H1 (cell line): ENCODE data around the gene GPR45. TPM values are rescaled to one million over a fixed set of nuclear protein-coding genes. Genes with fewer than 3 reads are reported as not detected.

Experiments used
- CTCF ChIA-PET: fragments of 300-600 bp; sonication (Branson Sonifier 250); formaldehyde crosslinking; loops from one replicate; lab custom pipeline; 2021; ENCODE audit not compliant: partially characterized antibody; lab: Charles Lee
- POLR2A ChIA-PET: fragments of 300-600 bp; sonication (Branson Sonifier 250); formaldehyde crosslinking; loops from one replicate; lab custom pipeline; 2021; ENCODE audit warnings: inconsistent platforms; ENCODE audit not compliant: partially characterized antibody; lab: Charles Lee
- DNase-seq, 2 experiments: peaks; one replicate each; pipeline versions ENCODE4 v3.0.0 to v3.0.0-alpha.2; 2010 to 2022; ENCODE audit warnings: low spot score in 2 of 2, low read depth in 1 of 2, mixed read lengths in 1 of 2
- FAIRE-seq: peaks from 2 replicates; lab custom pipeline; 2011; peaks lifted over from hg19 to GRCh38; lab: Jason Lieb, UNC
- H2AFZ ChIP-seq: 2 replicates; pipeline ENCODE4 v1.8.1; 2012; ENCODE audit warnings: low read length, inconsistent platforms
- H2AK5ac ChIP-seq: 2 replicates; pipeline ENCODE4 v1.6.1; 2013; ENCODE audit warnings: low read depth, low read length
- H2BK120ac ChIP-seq: replicated peaks from 2 replicates; pipeline ENCODE3; 2013; ENCODE audit warnings: low read depth, low read length, inconsistent platforms
- H2BK12ac ChIP-seq: 2 replicates; pipeline ENCODE4 v1.6.1; 2013; ENCODE audit warnings: low read depth, low read length
- H2BK15ac ChIP-seq: 2 replicates; pipeline ENCODE4 v1.6.1; 2013; ENCODE audit warnings: low read length
- H2BK20ac ChIP-seq: 2 replicates; pipeline ENCODE4 v1.6.1; 2013; ENCODE audit warnings: low read length
- H2BK5ac ChIP-seq: 2 replicates; pipeline ENCODE4 v1.6.1; 2013; ENCODE audit warnings: low read depth, low read length
- H3K14ac ChIP-seq: 2 replicates; pipeline ENCODE4 v1.6.1; 2013; ENCODE audit warnings: inconsistent platforms; ENCODE audit not compliant: insufficient read length
- H3K18ac ChIP-seq: 2 replicates; pipeline ENCODE4 v1.6.1; 2013; ENCODE audit warnings: low read length; ENCODE audit errors: extremely low read depth
- H3K23ac ChIP-seq: 2 replicates; pipeline ENCODE4 v1.6.1; 2013; ENCODE audit warnings: inconsistent platforms; ENCODE audit not compliant: insufficient read length
- H3K23me2 ChIP-seq: 2 replicates; pipeline ENCODE4 v1.6.1; 2013; ENCODE audit warnings: low read depth, low read length
- H3K27ac ChIP-seq: 2 replicates; pipeline ENCODE4 v1.6.1; 2011; ENCODE audit warnings: low read depth, low read length, inconsistent platforms
- H3K27me3 ChIP-seq, 4 experiments: replicated peaks in 1 of 4; 1 replicate in 1 of 4; 2 replicates in 3 of 4; pipeline versions ENCODE4 v1.6.1 to v1.8.1; 2011 to 2013; ENCODE audit warnings: low read length in 3 of 4, mild to moderate bottlenecking in 3 of 4, inconsistent platforms in 2 of 4, mixed read lengths in 2 of 4, moderate library complexity in 1 of 4; ENCODE audit not compliant: control insufficient read depth in 3 of 4, insufficient read depth in 3 of 4; ENCODE audit errors: extremely low read depth in 1 of 4
- H3K36me3 ChIP-seq, 4 experiments: 2 replicates each; pipeline versions ENCODE4 v1.6.1 to v1.8.1; 2011 to 2013; ENCODE audit warnings: mild to moderate bottlenecking in 4 of 4, low read length in 3 of 4, moderate library complexity in 2 of 4, control low read depth in 1 of 4, inconsistent platforms in 1 of 4; ENCODE audit not compliant: insufficient read depth in 4 of 4, control insufficient read depth in 2 of 4
- H3K4ac ChIP-seq: replicated peaks from 2 replicates; pipeline ENCODE3; 2013; ENCODE audit warnings: low read length, low read depth, mixed read lengths, inconsistent platforms; ENCODE audit not compliant: insufficient read length
- H3K4me1 ChIP-seq, 4 experiments: replicated peaks in 1 of 4; 1 replicate in 1 of 4; 2 replicates in 3 of 4; pipeline versions ENCODE4 v1.6.1 to v1.8.1; 2011 to 2013; ENCODE audit warnings: low read length in 3 of 4, inconsistent platforms in 2 of 4, mixed read lengths in 1 of 4; ENCODE audit not compliant: insufficient read depth in 4 of 4, control insufficient read depth in 3 of 4
- H3K4me2 ChIP-seq, 2 experiments: 2 replicates each; pipeline versions ENCODE4 v1.6.1 to v1.8.1; 2011 to 2013; ENCODE audit warnings: low read depth in 2 of 2, low read length in 2 of 2, control low read depth in 1 of 2, inconsistent platforms in 1 of 2, mild to moderate bottlenecking in 1 of 2; ENCODE audit not compliant: insufficient read depth in 1 of 2
- H3K4me3 ChIP-seq, 4 experiments: fragments of 200-600, 300-600 bp in 1 of 4; sonication (generic), shearing (Covaris generic), sonication (Bioruptor Twin) in 1 of 4; 2 replicates each; pipeline versions ENCODE4 v1.5.1 to v1.8.1; 2011 to 2016; ENCODE audit warnings: low read length in 4 of 4, low read depth in 3 of 4, control low read depth in 2 of 4, inconsistent platforms in 2 of 4, mild to moderate bottlenecking in 2 of 4, mixed read lengths in 1 of 4, moderate library complexity in 1 of 4; ENCODE audit not compliant: insufficient read depth in 2 of 4; ENCODE audit errors: extremely low read depth in 1 of 4
- H3K56ac ChIP-seq: replicated peaks from 2 replicates; pipeline ENCODE3; 2013; ENCODE audit warnings: low read depth, mild to moderate bottlenecking, mixed read lengths, low read length, inconsistent platforms; ENCODE audit not compliant: insufficient read length
- H3K79me1 ChIP-seq: 2 replicates; pipeline ENCODE4 v1.6.1; 2013; ENCODE audit warnings: low read depth, low read length, control low read depth
- H3K79me2 ChIP-seq, 2 experiments: 2 replicates each; pipeline versions ENCODE4 v1.6.1 to v1.8.1; 2012 to 2013; ENCODE audit warnings: low read length in 2 of 2, mild to moderate bottlenecking in 2 of 2, inconsistent platforms in 1 of 2; ENCODE audit not compliant: insufficient read depth in 2 of 2, control insufficient read depth in 1 of 2
- H3K9ac ChIP-seq, 4 experiments: replicated peaks in 1 of 4; 1 replicate in 1 of 4; 2 replicates in 3 of 4; pipeline versions ENCODE4 v1.6.1 to v1.8.1; 2011 to 2013; ENCODE audit warnings: low read depth in 3 of 4, low read length in 3 of 4, control low read depth in 2 of 4, mild to moderate bottlenecking in 2 of 4, moderate library complexity in 2 of 4, inconsistent platforms in 1 of 4; ENCODE audit errors: extremely low read depth in 1 of 4
- H3K9me3 ChIP-seq, 2 experiments: 2 replicates each; pipeline versions ENCODE4 v1.6.1 to v1.8.1; 2012 to 2013; ENCODE audit warnings: mild to moderate bottlenecking in 2 of 2, moderate library complexity in 2 of 2, control low read depth in 1 of 2, inconsistent platforms in 1 of 2, low read depth in 1 of 2, low read length in 1 of 2, mixed read lengths in 1 of 2; ENCODE audit not compliant: insufficient read depth in 2 of 2
- H4K20me1 ChIP-seq, 2 experiments: replicated peaks in 1 of 2; 2 replicates each; pipeline versions ENCODE3 to v1.8.1; 2011 to 2013; ENCODE audit warnings: inconsistent platforms in 2 of 2, low read length in 2 of 2, mild to moderate bottlenecking in 1 of 2; ENCODE audit not compliant: insufficient read depth in 2 of 2, control insufficient read depth in 1 of 2
- H4K5ac ChIP-seq: 2 replicates; pipeline ENCODE4 v1.6.1; 2013; ENCODE audit warnings: low read length, low read depth, mixed read lengths, inconsistent platforms; ENCODE audit not compliant: insufficient read length
- H4K8ac ChIP-seq: 2 replicates; pipeline ENCODE4 v1.8.0; 2013; ENCODE audit warnings: mild to moderate bottlenecking, moderate library complexity, low read length, inconsistent platforms; ENCODE audit not compliant: insufficient read depth; ENCODE audit errors: extremely low read depth
- H4K91ac ChIP-seq: replicated peaks from 2 replicates; pipeline ENCODE3; 2013; ENCODE audit warnings: low read length, mixed read lengths, inconsistent platforms; ENCODE audit not compliant: insufficient read length
- ATF2 ChIP-seq: IDR thresholded peaks from 2 replicates; pipeline ENCODE4 v1.6.1; 2012; ENCODE audit warnings: low read length, inconsistent platforms
- CHD1 ChIP-seq: IDR thresholded peaks from 2 replicates; pipeline ENCODE4 v1.6.1; 2012; ENCODE audit warnings: low read depth, low read length, improper control_type of control experiment
- CTBP2 ChIP-seq: IDR thresholded peaks from 2 replicates; pipeline ENCODE4 v1.7.0; 2011; ENCODE audit warnings: borderline replicate concordance, mild to moderate bottlenecking, moderate library complexity, mixed read lengths, low read length; ENCODE audit not compliant: insufficient read depth, insufficient read length
- CTCF ChIP-seq, 3 experiments: IDR thresholded peaks; 1 replicate in 2 of 3; 2 replicates in 1 of 3; pipeline versions ENCODE4 v1.5.1 to v1.6.1; 2011; ENCODE audit warnings: low read length in 3 of 3, mild to moderate bottlenecking in 3 of 3, inconsistent platforms in 2 of 3, low read depth in 1 of 3, moderate library complexity in 1 of 3; ENCODE audit not compliant: insufficient read depth in 1 of 3; ENCODE audit errors: control extremely low read depth in 1 of 3
- EP300 ChIP-seq, 2 experiments: IDR thresholded peaks; 1 replicate in 1 of 2; 2 replicates in 1 of 2; pipeline ENCODE4 v1.6.1; 2011 to 2012; ENCODE audit warnings: low read depth in 2 of 2, low read length in 2 of 2, mild to moderate bottlenecking in 2 of 2, borderline replicate concordance in 1 of 2, inconsistent platforms in 1 of 2, moderate library complexity in 1 of 2
- MAX ChIP-seq: IDR thresholded peaks from 2 replicates; pipeline ENCODE4 v1.6.1; 2012; ENCODE audit warnings: inconsistent platforms
- RBBP5 ChIP-seq: IDR thresholded peaks from 2 replicates; pipeline ENCODE4 v1.7.1; 2012; ENCODE audit warnings: low read depth, mild to moderate bottlenecking, inconsistent platforms, low read length, moderate library complexity, borderline replicate concordance
- SP1 ChIP-seq: IDR thresholded peaks from 2 replicates; pipeline ENCODE4 v1.6.1; 2011; ENCODE audit warnings: low read depth, low read length
- WGBS, 2 experiments: shearing (Covaris generic) in 1 of 2; methylation state at CpG; one replicate each; pipeline versions ENCODE4 v1.1.6 to v1.1.7; 2013 to 2015; ENCODE audit warnings: low lambda C conversion rate in 2 of 2, mixed read lengths in 2 of 2, inconsistent platforms in 1 of 2, low coverage in 1 of 2, missing lambda C conversion rate in 1 of 2; ENCODE audit not compliant: insufficient replicate concordance in 2 of 2, insufficient coverage in 1 of 2, insufficient read length in 1 of 2; ENCODE audit errors: extremely low coverage in 1 of 2, missing lambda C conversion rate in 1 of 2; 5-methylcytosine and 5-hydroxymethylcytosine counted together
- polyA plus RNA-seq, 7 experiments: library from polyadenylated mRNA; depleted of rRNA in 3 of 7; stranded (reverse) in 5 of 7; unstranded in 2 of 7; fragments of >200 nt in 5 of 7; fragments of 200-250 nt in 2 of 7; gene quantifications; 1 replicate in 5 of 7; 2 replicates in 1 of 7; 4 replicates in 1 of 7; pipeline versions ENCODE4 v1.2.1 to v1.2.3, GENCODE V29; 2011 to 2013; ENCODE audit warnings: missing spikeins in 2 of 7, mixed read lengths in 2 of 7
- total RNA-seq: library from RNA; stranded (reverse); fragmentation: NEBNext Ultra II Directional; extraction: Animal tissue kit (Norgen Biotek cat#: 25700); gene quantifications from 2 replicates; pipeline ENCODE4 v1.2.1, GENCODE V29; 2021

Gene GPR45
- total and polyA plus RNA-seq, 2 of the 8 experiments (the other 6 are each of a cell fraction or from before 2014, with no cell fraction given) = 0.21 TPM; not detected in 1

GRCh38 chr2:105269426-105269825 lies 27.9 kb downstream of the GPR45 start:
- no peak overlapping the region for H3K56ac ChIP-seq
- H3K9me3 ChIP-seq = no peaks in the 10 kb centered on the region
- POLR2A ChIA-PET = interaction anchor here (1.2 kb wide), 1 partner anchor 232 kb away, joined by 3 read pairs; the partner anchor contains the start of gene MRPS9
- no peak overlapping the region for H3K4ac ChIP-seq
- 95% methylated on average over 15 of the region's 21 CpGs; no CpG with 5 or more reads in 1 of the 2 experiments for WGBS, 2 experiments
- H3K18ac ChIP-seq = no peak overlapping the region
- H2BK120ac ChIP-seq = no peak overlapping the region
- H2BK12ac ChIP-seq = no peak overlapping the region
- H3K27me3 ChIP-seq = no peaks in the 10 kb centered on the region
- no peak overlapping the region for H2BK15ac ChIP-seq
- no peak overlapping the region for H3K4me3 ChIP-seq
- H4K91ac ChIP-seq = no peak overlapping the region
- no peak overlapping the region for H2BK5ac ChIP-seq
- H4K20me1 ChIP-seq = peaks cover 2 to 5% of the 10 kb centered on the region in 2 experiments
- no peaks in the 10 kb centered on the region for H3K23me2 ChIP-seq
- no peaks in the 10 kb centered on the region for H3K79me2 ChIP-seq
- H2AK5ac ChIP-seq = no peak overlapping the region
- CTCF ChIA-PET = interaction anchor here (0.6 to 2.1 kb wide), 7 partner anchors 25 to 620 kb away, joined by 3 to 9 read pairs (median 4); no protein-coding TSS in a partner anchor
- 0 out of 2 replicates have a peak, but pooled peaks cover 2% of the 10 kb centered on the region for H3K79me1 ChIP-seq
- FAIRE-seq (no peak), DNase-seq (no peak)
- H2AFZ ChIP-seq = no peak overlapping the region
- no peak overlapping the region for H4K8ac ChIP-seq
- H4K5ac ChIP-seq = no peak overlapping the region
- H3K9ac ChIP-seq = no peak overlapping the region
- no peak overlapping the region for H3K14ac ChIP-seq
- H3K4me2 ChIP-seq = no peak overlapping the region
- no peak overlapping the region for H3K27ac ChIP-seq
- H2BK20ac ChIP-seq = no peak overlapping the region
- H3K36me3 ChIP-seq = peaks cover 8 to 35% (median 28%) of the 10 kb centered on the region in 4 experiments; a peak in 7 of 8 replicates
- H3K23ac ChIP-seq = no peak overlapping the region
- no peaks in the 10 kb centered on the region for H3K4me1 ChIP-seq
- TF ChIP-seq MAX (no peak), CHD1 (no peak), CTCF (IDR thresholded peaks at IDR 0.05; ENCODE audit: control extremely low read depth in 1 of 3, insufficient read depth in 1 of 3, low read depth in 1 of 3, low read length in 3 of 3) (no peak), SP1 (no peak), EP300 (IDR thresholded peaks at IDR 0.05; ENCODE audit: borderline replicate concordance in 1 of 2, low read depth in 2 of 2, low read length in 2 of 2) (no peak), RBBP5 (no peak), CTBP2 (no peak), ATF2 (no peak)
